HG03025 (cell line): ENCODE data around the gene TTC9C.
"Not testable (repeated sequence)": the region's sequence is repeated elsewhere in the genome, so short reads cannot be mapped to it uniquely, and the experiment has no call there.

ENCODE experiments used
- ATAC-seq: cut with Tn5 transposase; IDR thresholded peaks from one replicate; pipeline ENCODE4 v1.9.1; 2021; ENCODE audit warnings: mild to moderate bottlenecking, moderate library complexity; ENCODE audit not compliant: unreplicated experiment, low FRiP score

TTC9C gene

GRCh38 chr11:62728171-62728988, at the start of gene TTC9C:
Gene TTC9C (plus strand): TSS chr11:62728486. CDS start chr11:62728849, 363 bp downstream.
- ATAC-seq = no peak

GRCh38 chr11:62678770-62679696, 49.3 kb upstream of the TTC9C start, which contains the start of gene UBXN1:
Gene UBXN1 (minus strand): TSS chr11:62679073. CDS start chr11:62678923, 150 bp downstream.
- ATAC-seq = no peak

- no peak for ATAC-seq
Measured at GRCh38 chr11:62680825-62681240, 47.5 kb upstream of the TTC9C start.

GRCh38 chr11:62682518-62682917, 45.8 kb upstream of the TTC9C start:
- ATAC-seq = no peak

- ATAC-seq = no peak
Measured at GRCh38 chr11:62687508-62688396, 40.5 kb upstream of the TTC9C start.

GRCh38 chr11:62688491-62688890, 39.8 kb upstream of the TTC9C start:
- ATAC-seq = no peak

GRCh38 chr11:62689421-62690183, 38.7 kb upstream of the TTC9C start, which contains the start of gene LRRN4CL:
Gene LRRN4CL (minus strand): TSS chr11:62689530. CDS start chr11:62688508, 1,022 bp downstream.
- no peak for ATAC-seq

GRCh38 chr11:62693624-62694023, 34.7 kb upstream of the TTC9C start:
- not testable (repeated sequence) for ATAC-seq

GRCh38 chr11:62694455-62695167, 33.7 kb upstream of the TTC9C start:
- no peak for ATAC-seq

GRCh38 chr11:62702246-62702645, 26.0 kb upstream of the TTC9C start:
- ATAC-seq = no peak

GRCh38 chr11:62703921-62704320, 24.4 kb upstream of the TTC9C start:
- not testable (repeated sequence) for ATAC-seq

GRCh38 chr11:62705413-62705812, 22.9 kb upstream of the TTC9C start:
- no peak for ATAC-seq

GRCh38 chr11:62705880-62706849, 22.1 kb upstream of the TTC9C start:
- ATAC-seq = peak; percentile 37

GRCh38 chr11:62706850-62707247, 21.4 kb upstream of the TTC9C start:
- ATAC-seq = no peak

- no peak for ATAC-seq
Measured at GRCh38 chr11:62707277-62707861, 20.9 kb upstream of the TTC9C start, which contains the start of the genes BSCL2 and GNG3. Gene BSCL2 (minus strand): TSS chr11:62707424. CDS start chr11:62707195, 229 bp downstream. Gene GNG3 (plus strand): TSS chr11:62707676. CDS start chr11:62708296, 620 bp downstream.

GRCh38 chr11:62708392-62708791, 19.9 kb upstream of the TTC9C start:
- ATAC-seq = no peak

GRCh38 chr11:62708793-62709192, 19.5 kb upstream of the TTC9C start:
- no peak for ATAC-seq
